Measurements from ENCODE around the gene SECISBP2L.

SECISBP2L gene, protein sequence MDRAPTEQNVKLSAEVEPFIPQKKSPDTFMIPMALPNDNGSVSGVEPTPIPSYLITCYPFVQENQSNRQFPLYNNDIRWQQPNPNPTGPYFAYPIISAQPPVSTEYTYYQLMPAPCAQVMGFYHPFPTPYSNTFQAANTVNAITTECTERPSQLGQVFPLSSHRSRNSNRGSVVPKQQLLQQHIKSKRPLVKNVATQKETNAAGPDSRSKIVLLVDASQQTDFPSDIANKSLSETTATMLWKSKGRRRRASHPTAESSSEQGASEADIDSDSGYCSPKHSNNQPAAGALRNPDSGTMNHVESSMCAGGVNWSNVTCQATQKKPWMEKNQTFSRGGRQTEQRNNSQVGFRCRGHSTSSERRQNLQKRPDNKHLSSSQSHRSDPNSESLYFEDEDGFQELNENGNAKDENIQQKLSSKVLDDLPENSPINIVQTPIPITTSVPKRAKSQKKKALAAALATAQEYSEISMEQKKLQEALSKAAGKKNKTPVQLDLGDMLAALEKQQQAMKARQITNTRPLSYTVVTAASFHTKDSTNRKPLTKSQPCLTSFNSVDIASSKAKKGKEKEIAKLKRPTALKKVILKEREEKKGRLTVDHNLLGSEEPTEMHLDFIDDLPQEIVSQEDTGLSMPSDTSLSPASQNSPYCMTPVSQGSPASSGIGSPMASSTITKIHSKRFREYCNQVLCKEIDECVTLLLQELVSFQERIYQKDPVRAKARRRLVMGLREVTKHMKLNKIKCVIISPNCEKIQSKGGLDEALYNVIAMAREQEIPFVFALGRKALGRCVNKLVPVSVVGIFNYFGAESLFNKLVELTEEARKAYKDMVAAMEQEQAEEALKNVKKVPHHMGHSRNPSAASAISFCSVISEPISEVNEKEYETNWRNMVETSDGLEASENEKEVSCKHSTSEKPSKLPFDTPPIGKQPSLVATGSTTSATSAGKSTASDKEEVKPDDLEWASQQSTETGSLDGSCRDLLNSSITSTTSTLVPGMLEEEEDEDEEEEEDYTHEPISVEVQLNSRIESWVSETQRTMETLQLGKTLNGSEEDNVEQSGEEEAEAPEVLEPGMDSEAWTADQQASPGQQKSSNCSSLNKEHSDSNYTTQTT

DNA sequence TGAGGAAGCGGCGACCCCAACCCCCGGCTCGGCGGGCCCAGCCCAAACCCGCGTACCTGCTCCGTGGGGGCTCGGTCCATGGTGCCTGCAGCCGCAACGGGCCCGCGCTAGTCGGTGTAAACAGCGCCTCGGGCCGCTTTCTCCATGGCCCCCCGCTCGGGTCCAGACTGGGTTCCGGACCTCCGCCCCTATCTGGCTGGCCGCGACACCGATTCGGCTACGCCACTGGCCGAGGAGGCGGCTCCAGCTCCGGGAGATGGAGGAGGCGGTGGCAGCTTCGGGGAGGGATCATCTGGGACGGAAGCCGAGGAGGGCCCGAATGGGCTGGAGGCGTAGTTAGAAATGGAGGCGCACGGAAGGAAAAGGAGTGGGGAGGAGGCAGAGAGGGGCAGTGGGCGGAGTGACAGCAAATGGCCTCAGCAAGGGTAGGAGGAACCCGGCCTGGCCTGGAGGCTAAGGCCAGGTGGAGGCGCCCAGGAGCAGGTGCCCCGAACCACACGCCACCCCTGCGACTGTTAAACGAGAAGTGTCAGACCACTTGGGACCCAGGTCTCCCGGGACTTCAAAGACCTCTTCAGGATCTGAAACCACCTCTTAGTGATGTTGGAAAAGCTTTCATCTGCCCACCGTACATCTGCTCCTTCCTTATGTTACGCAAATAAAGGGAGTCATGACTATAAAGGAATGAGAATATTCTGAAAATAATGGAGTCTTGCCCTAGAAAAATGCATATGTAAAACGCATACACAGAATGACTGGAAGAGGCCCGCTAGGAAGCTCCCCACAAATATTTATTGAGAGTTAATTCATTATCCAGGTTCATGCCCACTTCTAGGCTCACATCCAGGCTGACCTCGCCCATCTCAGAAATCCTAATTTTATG, at the start of gene SECISBP2L:
Gene SECISBP2L (minus strand): TSS at position 227 of the 883 bp plus-strand sequence. CDS start 147 bp downstream, at position 80.
- peak; percentile 88 for DNase-seq (ENCODE audit: extremely low read depth, insufficient read length)
- peak; percentile 75 for TF ChIP-seq CTCF (IDR thresholded peaks at IDR 0.05; ENCODE audit: insufficient read depth, low read length, poor library complexity, severe bottlenecking)
- Histone ChIP-seq H3K4me3 (replicated peaks; ENCODE audit: low read depth, low read length) (peak within 1 kb of the TSS; percentile 96), H3K27me3 (replicated peaks; ENCODE audit: control insufficient read depth, insufficient read depth, low read length) (no peaks in the 10 kb centered on the region), H3K36me3 (ENCODE audit: control insufficient read depth, insufficient read depth, low read length) (no peaks in the 10 kb centered on the region)

DNA sequence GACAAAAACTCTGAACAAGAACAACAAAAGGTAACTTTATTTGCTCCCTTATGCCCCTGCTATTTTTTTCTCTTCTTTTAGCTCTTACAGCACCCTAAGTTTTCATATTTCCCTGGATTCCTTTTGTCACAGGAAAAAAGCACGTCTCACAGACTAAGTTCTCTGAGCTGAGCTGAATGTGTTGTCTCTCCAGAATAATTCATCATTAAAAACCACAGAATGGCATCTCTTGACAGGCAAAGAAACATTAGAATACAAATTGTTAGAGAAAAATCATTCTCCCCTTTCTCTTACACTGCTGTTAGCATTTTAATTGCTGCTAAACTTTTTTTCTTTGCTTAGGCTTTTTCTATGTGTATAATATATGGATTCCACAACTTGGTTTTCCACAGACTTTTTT, 48.7 kb upstream of the SECISBP2L start:
- no peak for TF ChIP-seq CTCF (IDR thresholded peaks at IDR 0.05; ENCODE audit: insufficient read depth, low read length, poor library complexity, severe bottlenecking)
- H3K36me3 ChIP-seq (ENCODE audit: control insufficient read depth, insufficient read depth, low read length), result no peaks in the 10 kb centered on the region

DNA sequence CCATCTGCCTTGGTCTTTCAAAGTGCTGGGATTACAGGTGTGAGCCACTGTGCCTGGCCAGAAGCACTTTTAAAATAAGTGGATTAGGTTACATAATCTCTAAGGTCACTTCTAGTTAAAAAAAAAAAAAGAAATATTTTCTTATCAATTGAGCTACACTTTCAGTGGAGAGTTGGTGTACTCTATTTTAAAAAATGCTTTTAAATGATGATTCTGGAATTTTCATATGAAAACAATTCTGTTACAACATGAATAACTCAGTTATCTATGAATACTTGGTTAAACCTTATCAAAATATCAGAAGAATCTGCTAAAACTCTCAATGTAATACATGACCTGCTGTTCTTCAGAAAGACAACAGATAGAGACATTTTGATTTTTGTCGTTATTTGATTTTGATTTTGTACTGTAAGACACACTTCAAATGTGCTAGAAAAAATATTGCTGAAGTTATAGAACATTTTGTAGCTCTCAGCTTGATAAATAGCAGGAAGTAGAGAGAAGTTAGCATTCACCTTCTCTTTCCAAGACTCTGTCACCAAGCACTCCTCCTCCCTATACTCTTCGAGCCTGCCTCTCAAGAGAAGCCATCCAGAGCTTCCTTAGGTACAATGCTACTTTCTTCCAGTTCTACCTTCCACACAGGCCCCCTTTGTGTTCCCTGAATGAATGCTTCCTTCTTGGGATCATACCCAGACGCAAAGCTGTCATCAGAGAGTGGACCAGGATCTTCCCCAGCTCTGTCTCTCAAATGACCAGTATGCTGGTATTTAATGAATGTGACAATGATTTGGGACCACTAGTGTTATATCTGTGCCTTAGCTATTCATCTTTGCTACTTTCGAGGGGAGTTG, 47.2 kb upstream of the SECISBP2L start:
- Histone ChIP-seq H3K4me3 (replicated peaks; ENCODE audit: low read depth, low read length) (no peak overlapping the region), H3K36me3 (ENCODE audit: control insufficient read depth, insufficient read depth, low read length) (no peaks in the 10 kb centered on the region), H3K27me3 (replicated peaks; ENCODE audit: control insufficient read depth, insufficient read depth, low read length) (no peaks in the 10 kb centered on the region)
- no peak for DNase-seq (ENCODE audit: extremely low read depth, insufficient read length)
- no peak for TF ChIP-seq CTCF (IDR thresholded peaks at IDR 0.05; ENCODE audit: insufficient read depth, low read length, poor library complexity, severe bottlenecking)

More for the DNA sequence above, 48.7 kb upstream of the SECISBP2L start:
- H3K4me3 ChIP-seq (replicated peaks; ENCODE audit: low read depth, low read length), result no peak overlapping the region
- no peaks in the 10 kb centered on the region for H3K27me3 ChIP-seq (replicated peaks; ENCODE audit: control insufficient read depth, insufficient read depth, low read length)
- no peak for DNase-seq (ENCODE audit: extremely low read depth, insufficient read length)

DNA sequence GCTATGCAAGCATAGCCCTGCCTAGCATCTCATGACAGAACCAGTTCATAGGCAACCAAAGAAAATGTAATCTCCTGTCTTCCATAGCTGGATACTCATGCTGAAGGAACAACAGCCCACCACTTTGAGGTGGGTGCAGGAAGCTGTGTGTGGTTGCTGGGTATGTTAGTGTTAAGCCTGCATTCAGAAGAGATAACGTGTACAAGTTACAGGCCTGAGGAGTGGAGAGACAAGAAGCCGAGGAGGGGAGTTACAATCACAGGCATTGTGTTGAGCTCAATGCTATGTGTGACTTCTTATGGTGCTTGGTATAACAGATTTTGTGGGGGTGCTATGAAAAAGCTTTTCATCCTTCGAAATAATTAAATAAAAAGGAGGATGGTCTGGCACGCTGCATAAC, 42.8 kb upstream of the SECISBP2L start:
- TF ChIP-seq CTCF (IDR thresholded peaks at IDR 0.05; ENCODE audit: insufficient read depth, low read length, poor library complexity, severe bottlenecking), result no peak
- Histone ChIP-seq H3K27me3 (replicated peaks; ENCODE audit: control insufficient read depth, insufficient read depth, low read length) (no peaks in the 10 kb centered on the region), H3K4me3 (replicated peaks; ENCODE audit: low read depth, low read length) (no peak overlapping the region), H3K36me3 (ENCODE audit: control insufficient read depth, insufficient read depth, low read length) (no peaks in the 10 kb centered on the region)
- no peak for DNase-seq (ENCODE audit: extremely low read depth, insufficient read length)

Measured in GM06990 (cell line).